NCI-H526 treated with DMSO at 0.1 percent for 48 hours (cell line): ENCODE measurements around the gene EFNB1.

Experiments used
- DNase-seq: peaks from one replicate; lab custom pipeline; 2025; lab: John Stamatoyannopoulos, UW

EFNB1 gene

DNA sequence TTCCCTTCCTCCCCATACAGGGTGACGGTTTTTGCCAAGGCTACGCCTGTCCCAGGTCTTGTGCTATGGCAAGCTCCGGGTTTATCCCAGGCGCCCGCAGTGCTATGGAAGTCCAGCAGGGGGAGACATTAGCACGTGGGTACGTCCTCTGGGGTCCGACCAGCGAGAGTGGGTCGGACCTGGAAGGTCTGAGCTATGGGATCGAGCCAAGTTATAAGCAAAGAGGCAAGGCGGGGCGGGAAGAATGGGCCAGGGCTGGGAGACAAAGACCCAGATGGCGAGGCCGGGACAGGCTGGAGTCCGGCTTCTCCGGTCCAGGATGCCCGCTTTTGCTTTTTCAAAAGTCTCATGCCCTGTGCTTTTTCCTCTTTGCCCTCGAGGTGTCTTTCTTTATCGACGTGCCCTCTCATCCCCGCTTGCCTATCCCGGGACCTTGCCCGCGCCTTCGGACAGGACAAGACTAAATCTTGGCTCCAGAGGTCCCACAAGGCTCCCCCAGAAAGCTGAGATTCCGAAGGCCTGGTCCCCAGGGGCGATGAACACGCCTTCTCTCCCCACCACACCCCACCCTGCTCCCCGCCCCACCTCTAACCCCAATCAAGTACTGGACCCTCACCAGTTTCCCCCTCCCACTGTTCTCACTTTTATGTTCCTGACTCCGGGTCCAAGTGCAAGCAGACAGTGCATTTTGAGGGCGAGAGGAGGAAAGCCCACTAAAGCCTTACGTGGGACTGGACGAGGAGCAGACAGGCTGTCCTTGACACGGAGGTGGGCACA, 785 bp upstream of the EFNB1 start:
- peak; percentile 39 for DNase-seq

DNA sequence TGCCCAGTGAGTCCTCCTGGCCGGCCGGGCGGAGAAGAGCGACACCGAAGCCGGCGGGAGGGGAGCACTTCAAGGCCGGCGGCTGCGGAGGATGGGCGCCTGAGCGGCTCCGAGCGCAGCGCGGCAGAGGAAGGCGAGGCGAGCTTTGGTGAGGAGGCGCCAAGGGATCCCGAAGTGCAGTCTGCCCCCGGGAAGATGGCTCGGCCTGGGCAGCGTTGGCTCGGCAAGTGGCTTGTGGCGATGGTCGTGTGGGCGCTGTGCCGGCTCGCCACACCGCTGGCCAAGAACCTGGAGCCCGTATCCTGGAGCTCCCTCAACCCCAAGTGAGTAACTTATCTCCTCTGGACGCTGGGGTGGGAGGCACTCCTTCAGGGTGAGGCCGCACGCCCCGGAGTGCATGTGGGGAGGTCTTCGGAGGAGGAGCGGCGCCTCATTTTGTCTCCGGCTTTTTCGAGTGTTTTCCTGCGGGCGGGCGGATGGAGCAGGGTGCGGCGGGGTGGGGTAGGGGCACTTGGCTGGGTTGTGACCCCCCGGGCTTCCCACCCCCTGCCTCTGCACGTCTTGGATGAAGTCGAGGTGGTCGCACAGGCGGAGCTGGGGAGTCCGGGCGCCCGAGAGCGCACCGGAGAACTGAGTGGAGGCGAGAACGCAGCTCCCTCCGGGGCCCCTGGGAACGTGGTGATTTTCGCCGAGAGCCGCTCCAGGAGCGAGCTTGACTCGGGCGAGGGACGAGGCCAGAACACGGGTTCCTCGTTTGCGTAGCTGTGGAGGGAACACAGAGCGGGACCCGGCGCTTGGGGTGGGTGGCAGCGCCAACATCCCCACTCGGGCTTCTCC, 979 bp downstream of the EFNB1 start:
- peak; percentile 11 for DNase-seq

DNA sequence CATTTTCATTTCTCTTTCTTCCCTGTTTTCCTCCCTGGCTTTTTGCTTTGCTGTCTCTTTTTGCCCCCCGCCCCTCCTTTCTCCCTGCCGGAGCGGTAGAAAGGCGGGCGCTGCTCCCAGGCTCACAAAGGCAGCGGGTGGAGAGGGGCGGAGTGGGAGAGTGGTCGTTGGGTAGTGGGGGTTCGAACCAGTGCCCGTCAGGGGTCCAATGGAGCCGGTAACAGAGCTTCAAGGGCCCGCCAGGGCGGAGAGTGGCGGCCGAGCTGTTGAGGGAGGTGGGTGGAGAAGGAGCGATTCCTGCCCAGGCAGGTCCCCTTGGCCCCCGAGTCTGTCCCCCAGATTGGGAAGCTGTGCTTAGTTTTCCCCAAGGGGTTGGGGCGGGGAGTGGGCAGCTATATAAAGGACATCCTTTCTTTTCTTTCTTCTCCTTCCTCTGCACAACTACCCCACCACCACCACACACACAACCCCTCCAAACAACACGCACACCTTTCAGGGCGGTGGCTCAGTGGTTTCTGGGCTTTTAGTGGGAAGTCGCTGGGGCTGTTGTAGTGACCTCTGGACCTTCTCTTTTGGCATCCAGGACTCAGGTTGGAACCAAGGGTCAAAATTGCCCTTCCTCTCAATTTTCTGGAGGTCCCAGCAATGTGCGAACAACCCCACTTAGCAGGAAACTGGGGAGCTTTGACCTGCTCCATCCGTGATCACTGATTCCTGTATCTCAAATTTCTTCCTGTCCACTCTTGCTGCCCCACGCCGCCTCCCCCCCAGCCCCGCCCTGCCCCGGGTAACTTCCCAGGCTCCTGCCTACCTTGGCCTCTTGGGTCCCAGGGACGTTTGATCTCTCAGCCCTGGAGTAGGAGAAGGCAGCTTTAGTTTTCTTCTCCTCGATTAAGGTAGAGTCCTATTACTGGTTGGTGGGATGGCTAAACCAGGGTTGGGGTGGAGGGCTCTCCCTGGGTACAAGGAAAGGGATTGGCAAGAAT, 1.9 kb downstream of the EFNB1 start:
- DNase-seq = no peak

DNA sequence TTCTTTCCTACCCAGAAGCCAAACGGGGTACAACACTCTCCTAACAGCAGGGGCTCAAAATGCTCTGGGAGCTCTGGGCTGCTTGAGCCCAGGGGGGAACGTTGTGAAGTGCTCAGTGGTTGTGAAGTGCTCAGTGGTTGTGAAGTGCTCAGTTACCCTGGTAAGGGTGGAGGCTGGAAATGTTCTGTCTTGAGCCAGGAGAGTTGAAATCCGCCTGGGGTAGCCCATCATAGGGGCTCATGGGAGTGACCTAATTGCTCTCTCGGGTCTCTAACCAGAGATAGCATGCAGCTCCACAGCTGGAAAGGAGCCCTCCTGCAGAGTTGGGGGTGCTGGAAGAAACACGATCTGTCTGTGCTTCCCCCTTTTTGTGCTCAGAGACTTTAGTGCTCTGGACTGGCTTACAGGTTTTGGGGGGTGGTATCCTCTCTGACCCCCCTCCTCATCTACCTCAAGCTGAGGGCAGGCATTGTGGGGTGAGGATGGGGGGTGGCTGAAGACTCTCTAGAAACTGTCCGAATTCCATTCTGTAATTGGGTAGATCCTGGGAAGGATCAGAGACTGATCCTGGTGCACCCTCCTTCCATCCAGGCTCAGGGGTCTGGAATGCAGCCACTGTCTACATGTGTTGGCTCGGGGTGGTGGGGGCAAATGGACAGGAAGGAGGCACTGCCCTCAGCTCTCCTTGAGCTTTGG, 2.7 kb downstream of the EFNB1 start:
- no peak for DNase-seq

DNA sequence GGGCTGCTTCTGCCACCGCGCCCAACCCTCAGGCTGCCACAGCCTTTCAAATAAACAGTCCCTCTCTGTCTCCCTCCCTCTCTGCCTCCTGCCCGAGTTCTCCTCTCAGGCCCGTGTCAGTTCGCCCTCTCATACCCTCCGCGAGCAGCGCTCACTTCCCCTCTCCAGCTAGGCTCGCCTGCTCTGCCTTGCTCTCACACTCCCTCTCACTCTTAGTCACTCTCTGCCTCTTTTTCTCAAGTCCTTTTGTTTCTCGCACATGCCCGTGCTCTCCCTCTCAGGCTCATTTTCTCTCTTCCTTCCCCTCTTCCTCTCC, 3.2 kb downstream of the EFNB1 start:
- no peak for DNase-seq

DNA sequence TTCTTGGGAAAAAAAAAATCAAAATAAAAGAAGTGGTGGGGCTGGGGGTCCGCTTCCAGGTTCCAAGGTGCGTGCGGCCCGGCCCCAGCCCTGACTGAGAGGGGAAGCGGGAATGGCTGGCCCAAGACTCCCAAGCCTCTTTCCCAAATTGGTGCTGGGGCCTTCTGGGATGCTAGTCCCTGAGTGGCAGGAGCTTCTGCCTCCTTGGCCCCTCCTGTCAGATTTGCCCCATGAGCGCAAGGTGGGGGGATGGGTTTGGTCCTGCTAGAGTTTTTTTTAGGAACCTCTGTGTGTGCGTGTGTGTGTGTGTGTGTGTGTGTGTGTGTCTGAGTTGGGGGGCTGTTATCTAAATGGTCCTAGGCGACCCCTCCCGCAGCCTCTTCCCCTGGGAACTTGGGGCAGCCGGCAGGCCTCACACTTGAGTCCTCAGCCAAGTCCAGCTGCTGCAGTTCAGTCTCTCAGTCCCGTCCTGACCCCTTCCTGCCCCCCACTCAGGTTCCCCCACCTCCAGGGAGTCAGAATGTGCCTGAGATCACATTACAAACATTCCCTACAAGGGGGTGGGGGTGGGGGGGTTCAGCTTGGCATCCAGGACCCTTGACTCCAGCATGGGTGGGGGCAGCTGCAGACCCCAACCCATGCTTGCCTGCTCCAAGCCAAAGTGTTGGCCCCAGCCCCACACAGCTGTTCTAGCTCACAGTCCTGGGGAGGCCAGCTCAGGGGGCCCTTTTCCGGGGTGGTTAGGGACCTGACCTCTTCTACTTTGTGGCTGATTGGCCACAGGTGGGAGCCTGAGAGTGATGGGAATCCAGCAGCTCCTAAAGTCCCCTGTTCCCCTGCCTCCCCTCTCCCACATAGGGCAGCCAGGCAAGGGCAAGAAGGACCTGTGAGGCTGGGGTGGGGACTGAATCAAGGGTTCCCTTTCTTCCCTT, 4.0 kb downstream of the EFNB1 start:
- DNase-seq = no peak

DNA sequence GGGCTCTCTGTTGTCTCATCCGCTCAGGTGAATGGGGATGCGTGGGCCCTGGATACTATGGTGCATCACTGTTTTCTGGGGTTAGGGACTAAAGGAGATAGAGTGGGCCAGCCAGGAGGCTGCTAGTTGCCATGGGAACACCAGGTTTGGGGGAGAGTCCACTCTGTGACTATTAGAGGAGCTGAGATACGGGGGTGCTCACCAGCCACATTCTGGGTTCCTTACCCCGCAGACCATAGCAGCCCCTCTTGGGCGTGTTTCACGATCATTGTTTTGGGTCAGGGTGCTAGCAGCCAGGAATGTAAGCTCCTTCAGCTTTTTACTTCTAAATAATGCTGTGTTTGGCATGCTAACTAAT, 4.6 kb downstream of the EFNB1 start:
- no peak for DNase-seq

DNA sequence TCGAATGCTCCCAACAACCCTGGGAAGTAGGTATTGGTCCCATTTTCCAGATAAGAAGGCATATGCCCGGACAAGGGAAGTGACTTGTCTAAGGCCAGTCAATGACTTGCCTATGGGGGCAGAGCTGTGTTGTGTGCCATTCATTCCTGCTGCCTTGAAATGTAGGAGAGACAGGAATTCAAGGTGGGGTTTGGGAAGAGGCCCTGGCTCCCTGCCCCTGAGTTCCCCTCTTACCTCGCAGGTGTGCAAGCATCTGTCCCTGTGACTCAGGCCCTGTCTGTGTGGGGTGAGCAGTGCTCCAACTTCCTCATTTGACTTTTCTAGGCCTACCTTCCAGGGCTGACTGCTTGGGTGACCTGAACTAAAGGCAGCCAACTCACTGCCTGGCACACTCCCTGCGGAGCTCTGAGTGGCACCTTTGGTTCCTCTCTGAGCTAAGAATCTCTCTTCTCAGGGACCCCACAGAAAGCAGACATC, 5.1 kb downstream of the EFNB1 start:
- DNase-seq = no peak

DNA sequence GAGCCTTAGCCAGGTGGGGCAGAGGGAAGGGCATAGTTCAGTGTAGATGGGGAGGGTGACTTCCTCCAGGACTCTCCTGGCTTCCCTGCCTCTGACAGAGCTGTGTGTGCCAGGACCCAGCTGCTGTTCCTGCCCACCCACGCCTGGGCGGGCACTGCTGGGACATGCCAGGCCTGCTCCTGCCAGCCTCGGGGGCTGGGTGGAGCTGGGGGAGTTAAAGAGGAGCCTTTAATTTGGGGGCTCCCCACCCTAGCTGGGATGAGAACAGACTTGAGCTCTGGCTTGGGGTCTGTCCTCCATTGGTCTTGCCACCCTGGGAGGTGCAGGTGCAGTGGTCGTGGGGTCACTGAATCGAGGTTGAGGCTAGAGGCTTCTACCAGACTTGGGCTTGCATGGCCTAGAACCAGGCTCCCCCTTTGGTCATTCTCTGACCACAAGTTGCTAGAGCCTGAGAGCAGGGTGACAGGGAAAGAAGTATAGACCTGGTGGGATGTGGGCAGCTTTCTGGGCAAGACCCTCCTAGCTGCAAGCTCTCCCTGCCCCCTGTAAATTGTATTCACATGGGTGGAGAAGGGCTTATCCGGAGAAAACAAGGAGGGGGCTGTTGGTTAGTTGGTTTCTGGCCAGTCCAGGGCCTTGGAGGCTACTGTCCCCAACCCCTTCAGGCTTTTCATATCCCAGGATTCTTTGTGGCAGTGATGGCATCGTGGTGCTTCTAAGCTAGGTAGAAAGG, 5.7 kb downstream of the EFNB1 start:
- no peak for DNase-seq

DNA sequence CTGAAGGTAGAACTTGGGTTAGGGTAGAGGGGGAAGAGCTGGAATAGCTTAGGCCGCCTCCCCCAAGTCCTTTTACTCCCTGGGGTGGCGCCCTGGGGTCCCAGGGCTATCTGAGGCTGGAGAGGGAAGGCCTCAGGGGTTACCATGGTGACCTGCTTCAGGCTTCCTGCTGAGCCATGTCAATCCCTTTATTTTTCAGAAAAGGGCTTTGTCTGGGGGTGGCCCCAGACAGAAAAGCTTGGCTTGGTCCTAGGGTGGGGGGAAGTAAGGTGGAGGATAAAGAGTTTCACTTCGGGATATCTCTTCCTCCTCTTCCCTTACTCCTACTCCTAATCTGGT, 6.3 kb downstream of the EFNB1 start:
- DNase-seq = no peak

DNA sequence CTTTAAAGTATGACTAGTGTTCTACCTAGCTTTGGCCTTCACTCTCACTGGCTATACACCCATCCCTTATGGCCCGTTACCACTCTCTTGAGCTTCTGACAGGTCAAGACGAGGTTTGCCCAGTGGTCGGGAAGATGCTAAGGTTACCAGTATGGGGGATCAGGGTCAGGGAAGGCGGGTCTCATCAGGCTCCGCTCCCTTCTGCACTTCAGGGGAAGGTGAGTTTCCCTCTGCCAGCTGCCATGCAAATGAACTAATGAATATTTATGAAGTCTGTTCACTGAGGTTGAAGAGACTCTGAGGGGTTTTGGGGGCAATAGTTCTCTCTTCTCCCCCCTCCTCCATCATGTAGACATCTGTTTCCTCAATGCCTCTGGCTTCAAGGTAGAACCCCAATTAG, 6.6 kb downstream of the EFNB1 start:
- DNase-seq = peak; percentile 14

DNA sequence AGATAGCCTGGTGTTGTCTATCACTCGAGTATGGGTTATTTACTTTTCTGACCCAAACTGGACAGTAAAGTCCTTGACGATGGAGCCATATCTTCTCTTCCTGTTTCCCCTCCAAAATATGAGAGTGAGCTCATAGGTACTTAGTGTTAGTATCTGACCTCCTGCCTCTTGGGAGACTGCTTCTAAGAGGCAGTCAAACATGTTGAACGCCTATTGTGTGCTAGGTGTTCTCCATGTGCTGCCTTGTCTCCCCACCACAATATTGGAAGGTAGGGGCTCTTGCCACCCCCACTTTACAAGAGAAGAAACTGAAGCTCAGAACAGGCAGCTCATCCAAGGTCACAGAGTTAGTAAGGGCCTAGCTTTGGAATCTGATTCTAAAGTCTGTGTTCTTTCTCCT, 8.3 kb downstream of the EFNB1 start:
- no peak for DNase-seq

DNA sequence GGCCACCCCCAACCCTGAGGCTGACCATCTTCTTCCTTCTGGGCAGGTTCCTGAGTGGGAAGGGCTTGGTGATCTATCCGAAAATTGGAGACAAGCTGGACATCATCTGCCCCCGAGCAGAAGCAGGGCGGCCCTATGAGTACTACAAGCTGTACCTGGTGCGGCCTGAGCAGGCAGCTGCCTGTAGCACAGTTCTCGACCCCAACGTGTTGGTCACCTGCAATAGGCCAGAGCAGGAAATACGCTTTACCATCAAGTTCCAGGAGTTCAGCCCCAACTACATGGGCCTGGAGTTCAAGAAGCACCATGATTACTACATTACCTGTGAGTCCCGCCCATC, 9.7 kb downstream of the EFNB1 start:
- DNase-seq = no peak

DNA sequence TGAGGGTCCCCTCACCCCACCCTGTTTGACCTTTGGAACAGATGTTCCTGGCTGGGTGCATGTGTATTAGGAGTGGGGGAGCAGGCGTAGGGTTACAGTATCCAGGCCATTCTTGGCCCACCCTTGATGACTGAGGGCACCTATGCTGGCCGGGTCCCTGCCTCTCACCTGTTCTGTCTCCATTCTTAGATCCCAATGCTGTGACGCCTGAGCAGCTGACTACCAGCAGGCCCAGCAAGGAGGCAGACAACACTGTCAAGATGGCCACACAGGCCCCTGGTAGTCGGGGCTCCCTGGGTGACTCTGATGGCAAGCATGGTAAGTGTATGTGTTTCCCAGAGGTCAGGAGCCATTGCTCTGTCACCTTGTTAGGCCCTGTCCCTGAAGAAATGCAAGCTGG, 10.9 kb downstream of the EFNB1 start:
- DNase-seq = no peak

DNA sequence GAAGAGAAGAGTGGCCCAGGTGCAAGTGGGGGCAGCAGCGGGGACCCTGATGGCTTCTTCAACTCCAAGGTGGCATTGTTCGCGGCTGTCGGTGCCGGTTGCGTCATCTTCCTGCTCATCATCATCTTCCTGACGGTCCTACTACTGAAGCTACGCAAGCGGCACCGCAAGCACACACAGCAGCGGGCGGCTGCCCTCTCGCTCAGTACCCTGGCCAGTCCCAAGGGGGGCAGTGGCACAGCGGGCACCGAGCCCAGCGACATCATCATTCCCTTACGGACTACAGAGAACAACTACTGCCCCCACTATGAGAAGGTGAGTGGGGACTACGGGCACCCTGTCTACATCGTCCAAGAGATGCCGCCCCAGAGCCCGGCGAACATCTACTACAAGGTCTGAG, 11.4 kb downstream of the EFNB1 start:
- DNase-seq = no peak

DNA sequence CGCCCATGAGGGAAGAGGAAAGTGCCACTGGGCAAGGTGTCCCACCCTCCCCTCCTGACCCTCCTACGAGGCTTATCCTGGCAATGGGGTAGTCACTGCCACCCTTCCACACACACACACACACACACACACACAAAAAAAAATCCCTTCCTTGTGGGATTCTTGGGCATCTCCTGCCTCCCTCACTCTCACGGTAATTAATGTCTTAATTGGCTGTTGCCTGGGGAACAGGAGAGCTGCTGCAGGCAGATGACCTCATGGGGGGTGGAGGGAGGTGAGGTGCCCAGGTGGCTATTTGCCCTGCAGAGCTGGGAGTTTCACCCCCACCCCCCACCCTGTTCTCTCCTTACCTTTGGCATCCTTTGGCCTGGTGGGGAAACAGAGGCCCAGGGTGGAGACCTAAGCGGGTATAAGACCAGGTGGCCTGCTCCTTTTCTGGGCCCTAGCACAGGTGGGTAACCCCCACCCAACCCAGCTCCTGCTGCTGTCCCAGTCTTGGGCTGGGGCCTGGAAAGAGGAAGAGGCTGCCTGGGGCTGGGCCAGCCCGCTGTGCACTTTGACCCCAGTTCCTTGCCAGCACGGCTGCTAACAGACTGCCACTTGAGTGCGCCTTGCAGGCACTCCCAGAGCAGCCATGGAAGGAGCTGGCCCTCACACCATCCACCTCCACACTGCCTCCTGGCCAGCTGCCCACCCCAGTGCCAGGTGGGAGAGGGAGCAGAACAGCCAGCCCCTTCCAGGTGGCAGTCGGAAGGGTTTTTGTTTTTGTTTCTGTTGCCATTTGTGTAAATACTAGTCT, 12.6 kb downstream of the EFNB1 start:
- no peak for DNase-seq

DNA sequence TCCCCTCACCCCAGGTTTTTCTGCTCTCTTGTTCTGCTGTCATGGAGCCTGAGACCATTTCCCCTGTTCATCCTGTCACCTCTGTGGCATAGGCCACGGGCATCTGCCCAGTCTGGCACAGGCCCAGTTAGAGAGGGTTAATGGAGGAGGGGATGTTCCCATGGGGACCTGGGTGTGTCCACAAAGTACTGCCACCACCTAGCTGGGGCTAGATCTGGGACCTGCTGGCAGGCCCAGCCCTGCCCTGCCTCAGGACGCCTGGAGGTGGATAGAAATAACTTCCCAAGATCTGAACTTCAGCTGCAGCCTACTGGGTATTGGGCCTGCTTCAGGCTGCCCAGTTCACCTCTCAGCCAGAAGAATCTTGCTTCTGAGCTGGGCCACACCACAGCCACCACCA, 13.5 kb downstream of the EFNB1 start:
- no peak for DNase-seq

DNA sequence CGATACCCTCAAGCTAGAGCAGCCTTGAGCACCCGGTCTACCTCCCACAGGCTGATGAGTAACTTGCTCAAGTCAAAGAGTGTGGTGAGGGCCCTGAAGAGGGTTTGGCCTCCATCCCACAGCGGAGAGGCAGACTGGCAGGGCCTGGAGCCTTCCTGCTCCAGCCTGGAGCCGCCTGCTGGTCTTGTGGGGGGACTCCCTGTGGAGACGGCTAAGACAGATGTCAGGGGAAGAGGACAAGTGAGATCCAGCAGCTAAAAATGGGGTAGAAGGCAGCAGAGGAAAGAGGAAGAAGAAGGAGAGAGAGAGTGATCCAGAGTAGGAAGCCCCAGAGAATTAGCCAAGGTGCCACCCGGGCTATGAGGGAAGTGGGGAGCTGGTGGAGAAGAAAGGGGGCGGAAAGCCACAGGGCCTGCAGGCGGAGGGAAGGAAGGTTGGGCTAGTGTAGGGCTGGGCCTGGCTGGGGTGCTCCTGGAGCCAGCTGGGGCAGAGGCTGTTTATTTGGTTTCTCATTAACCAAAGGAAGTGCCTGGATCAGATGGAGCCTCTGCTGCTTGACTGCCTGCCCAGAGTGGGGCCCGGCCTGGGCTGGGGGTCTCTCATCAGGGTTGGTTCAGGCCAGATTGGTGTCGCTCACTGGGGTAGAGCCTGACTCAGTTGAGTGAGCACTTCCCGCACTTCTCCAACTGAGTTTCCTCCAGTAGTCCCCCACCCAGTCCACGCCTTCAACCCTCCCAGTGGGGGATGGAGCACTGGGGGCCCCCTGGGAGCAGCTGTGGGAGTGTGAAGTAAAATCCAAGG, 14.2 kb downstream of the EFNB1 start:
- DNase-seq = no peak

DNA sequence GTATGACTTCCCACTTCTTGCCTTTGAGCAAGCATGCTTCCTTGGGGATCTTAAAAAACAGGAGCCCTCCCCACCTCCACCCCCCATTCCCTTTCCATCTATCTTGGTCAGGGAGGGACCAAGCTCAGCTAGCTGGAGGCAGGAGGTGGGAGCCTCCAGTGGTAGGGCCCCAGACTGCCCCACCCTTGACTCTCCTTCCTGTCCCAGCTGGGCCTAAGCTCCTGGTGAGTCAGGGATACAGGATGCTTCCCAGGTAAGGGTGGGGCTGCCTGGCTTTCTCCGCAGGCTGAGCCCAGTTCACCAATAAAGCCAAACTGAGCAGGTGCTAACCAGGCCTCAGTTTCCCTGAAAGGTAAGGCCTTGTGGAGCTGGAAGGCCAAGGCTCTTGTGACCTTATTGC, 15.2 kb downstream of the EFNB1 start:
- no peak for DNase-seq
